Parathyroid adenoma (tissue), 2 donors: ENCODE data around the gene CSNK1G3.

Experiments used
- H2AFZ ChIP-seq: fragments of 300-600 bp; sonication (generic); one replicate; pipeline ENCODE4 v1.7.0; 2017; ENCODE audit warnings: antibody characterized with exemption, mild to moderate bottlenecking
- H3K27ac ChIP-seq: fragments of 300-600 bp; sonication (generic); one replicate; pipeline ENCODE4 v1.7.0; 2017
- H3K27me3 ChIP-seq: fragments of 300-600 bp; sonication (generic); one replicate; pipeline ENCODE4 v1.7.0; 2017; ENCODE audit warnings: low read length; ENCODE audit not compliant: control insufficient read depth, insufficient read depth
- H3K36me3 ChIP-seq: fragments of 300-600 bp; sonication (generic); one replicate; pipeline ENCODE4 v1.7.0; 2017; ENCODE audit warnings: low read length; ENCODE audit not compliant: control insufficient read depth, insufficient read depth
- H3K4me1 ChIP-seq: fragments of 300-600 bp; sonication (generic); one replicate; pipeline ENCODE4 v1.7.0; 2017; ENCODE audit warnings: control low read depth
- H3K4me2 ChIP-seq: fragments of 300-600 bp; sonication (generic); one replicate; pipeline ENCODE4 v1.7.0; 2017; ENCODE audit warnings: low read length
- H3K4me3 ChIP-seq: fragments of 300-600 bp; sonication (generic); one replicate; pipeline ENCODE4 v1.7.0; 2017; ENCODE audit warnings: low read depth, low read length
- H3K79me2 ChIP-seq: fragments of 300-600 bp; sonication (generic); one replicate; pipeline ENCODE4 v1.7.0; 2017; ENCODE audit warnings: control low read depth
- H3K9ac ChIP-seq: fragments of 300-600 bp; sonication (generic); one replicate; pipeline ENCODE4 v1.7.0; 2017; ENCODE audit warnings: mild to moderate bottlenecking
- H3K9me3 ChIP-seq: fragments of 300-600 bp; sonication (generic); one replicate; pipeline ENCODE4 v1.7.0; 2017; ENCODE audit warnings: low read length; ENCODE audit not compliant: control insufficient read depth
- TF ChIP-seq, protein P1 (sequence below): fragments of 300-600 bp; sonication (generic); IDR thresholded peaks from one replicate; pipeline ENCODE4 v1.7.0; 2017; ENCODE audit warnings: antibody characterized with exemption, mild to moderate bottlenecking
- donor health status: primary hyperparathyroidism.

Gene CSNK1G3

DNA sequence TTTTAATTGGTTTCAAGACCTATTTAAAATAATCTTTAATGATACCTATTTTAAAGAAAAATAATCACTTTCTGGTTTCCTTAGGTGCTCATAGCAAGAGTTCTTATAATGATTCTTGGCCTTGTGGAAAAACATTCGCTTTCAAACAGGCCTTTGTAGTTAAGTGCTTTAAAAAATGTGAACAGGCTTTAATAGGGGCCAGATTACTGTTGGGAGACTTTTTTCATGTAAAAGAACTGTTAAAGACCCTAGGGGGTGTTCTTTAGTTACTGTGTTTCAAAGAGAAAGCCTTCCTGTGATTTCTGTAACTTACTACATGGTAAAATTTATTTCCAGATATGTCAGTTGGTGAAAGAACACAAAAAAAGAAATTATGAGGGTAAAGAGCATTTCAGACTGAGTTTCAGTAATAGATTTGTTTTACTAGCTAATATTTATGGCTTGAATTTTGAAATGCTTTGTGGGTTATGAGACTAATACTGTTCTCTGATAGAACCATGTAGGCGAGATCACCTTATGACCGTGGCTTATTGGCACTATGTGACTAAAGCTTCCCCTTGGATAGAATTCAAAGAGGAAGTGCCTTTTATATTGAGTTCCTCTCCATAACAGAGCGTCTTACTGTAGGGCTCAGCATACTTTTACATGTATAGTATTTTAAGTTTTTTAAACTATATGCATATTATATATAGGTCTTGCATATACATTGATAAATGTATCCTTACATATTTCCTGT is 70.7 kb downstream of the CSNK1G3 start:
- no peaks in the 10 kb centered on the region for H3K4me1 ChIP-seq
- TF ChIP-seq, protein P1, sequence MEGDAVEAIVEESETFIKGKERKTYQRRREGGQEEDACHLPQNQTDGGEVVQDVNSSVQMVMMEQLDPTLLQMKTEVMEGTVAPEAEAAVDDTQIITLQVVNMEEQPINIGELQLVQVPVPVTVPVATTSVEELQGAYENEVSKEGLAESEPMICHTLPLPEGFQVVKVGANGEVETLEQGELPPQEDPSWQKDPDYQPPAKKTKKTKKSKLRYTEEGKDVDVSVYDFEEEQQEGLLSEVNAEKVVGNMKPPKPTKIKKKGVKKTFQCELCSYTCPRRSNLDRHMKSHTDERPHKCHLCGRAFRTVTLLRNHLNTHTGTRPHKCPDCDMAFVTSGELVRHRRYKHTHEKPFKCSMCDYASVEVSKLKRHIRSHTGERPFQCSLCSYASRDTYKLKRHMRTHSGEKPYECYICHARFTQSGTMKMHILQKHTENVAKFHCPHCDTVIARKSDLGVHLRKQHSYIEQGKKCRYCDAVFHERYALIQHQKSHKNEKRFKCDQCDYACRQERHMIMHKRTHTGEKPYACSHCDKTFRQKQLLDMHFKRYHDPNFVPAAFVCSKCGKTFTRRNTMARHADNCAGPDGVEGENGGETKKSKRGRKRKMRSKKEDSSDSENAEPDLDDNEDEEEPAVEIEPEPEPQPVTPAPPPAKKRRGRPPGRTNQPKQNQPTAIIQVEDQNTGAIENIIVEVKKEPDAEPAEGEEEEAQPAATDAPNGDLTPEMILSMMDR: no peak

GRCh38 chr5:123585871-123586270 is 73.9 kb downstream of the CSNK1G3 start:
- Histone ChIP-seq H3K27me3 (no peaks in the 10 kb centered on the region), H2AFZ (no peak overlapping the region), H3K9me3 (no peaks in the 10 kb centered on the region), H3K4me2 (no peak overlapping the region), H3K27ac (no peak overlapping the region), H3K4me1 (no peaks in the 10 kb centered on the region), H3K36me3 (no peaks in the 10 kb centered on the region), H3K9ac (no peak overlapping the region), H3K4me3 (no peak overlapping the region), H3K79me2 (no peaks in the 10 kb centered on the region)
- TF ChIP-seq, protein P1: no peak

More for the DNA sequence above, 70.7 kb downstream of the CSNK1G3 start:
- Histone ChIP-seq H3K27me3 (no peaks in the 10 kb centered on the region), H3K27ac (no peak overlapping the region), H3K9me3 (no peaks in the 10 kb centered on the region), H3K36me3 (no peaks in the 10 kb centered on the region), H3K4me3 (no peak overlapping the region), H3K79me2 (no peaks in the 10 kb centered on the region), H3K4me2 (no peak overlapping the region), H3K9ac (no peak overlapping the region), H2AFZ (no peak overlapping the region)

- Histone ChIP-seq H3K4me3 (no peak overlapping the region), H3K4me1 (no peaks in the 10 kb centered on the region), H3K79me2 (no peaks in the 10 kb centered on the region), H3K4me2 (no peak overlapping the region), H3K27ac (no peak overlapping the region), H3K9me3 (no peaks in the 10 kb centered on the region), H3K36me3 (no peaks in the 10 kb centered on the region), H3K9ac (no peak overlapping the region), H2AFZ (no peak overlapping the region), H3K27me3 (no peaks in the 10 kb centered on the region)
- TF ChIP-seq, protein P1: no peak
Measured at GRCh38 chr5:123594434-123594833, 82.5 kb downstream of the CSNK1G3 start.

GRCh38 chr5:123597018-123597417 is 85.0 kb downstream of the CSNK1G3 start:
- no peaks in the 10 kb centered on the region for H3K4me1 ChIP-seq
- no peak overlapping the region for H3K4me2 ChIP-seq
- H3K9ac ChIP-seq: no peak overlapping the region
- no peak overlapping the region for H3K27ac ChIP-seq
- H3K4me3 ChIP-seq: no peak overlapping the region
- no peaks in the 10 kb centered on the region for H3K9me3 ChIP-seq
- H3K36me3 ChIP-seq: no peaks in the 10 kb centered on the region
- no peak overlapping the region for H2AFZ ChIP-seq
- H3K27me3 ChIP-seq: no peaks in the 10 kb centered on the region
- TF ChIP-seq, protein P1: no peak
- H3K79me2 ChIP-seq: no peaks in the 10 kb centered on the region
